GM21576 (cell line): ENCODE results near the gene DOCK3.
"Not testable (repeated sequence)": the region's sequence is repeated elsewhere in the genome, so short reads cannot be mapped to it uniquely, and the experiment has no call there.

Source experiments
- ATAC-seq: cut with Tn5 transposase; IDR thresholded peaks from one replicate; pipeline ENCODE4 v1.9.1; 2021; ENCODE audit warnings: mild to moderate bottlenecking, moderate library complexity; ENCODE audit not compliant: unreplicated experiment

The DOCK3 gene

GRCh38 chr3:51381333-51381705 lies 706.6 kb downstream of the DOCK3 start:
- no peak for ATAC-seq

GRCh38 chr3:51382076-51382745 lies 707.5 kb downstream of the DOCK3 start:
- no peak for ATAC-seq

- no peak for ATAC-seq
Measured at GRCh38 chr3:51382947-51383578, 708.3 kb downstream of the DOCK3 start.

- ATAC-seq, result peak; percentile 11
Measured at GRCh38 chr3:51384055-51384725, 709.5 kb downstream of the DOCK3 start.

GRCh38 chr3:51384726-51385473 lies 710.2 kb downstream of the DOCK3 start, which contains the start of gene MANF:
MANF (plus strand) TSS chr3:51385291; CDS start chr3:51385343, 52 bp downstream.
- peak; percentile 94 for ATAC-seq

GRCh38 chr3:51385621-51386091 lies 710.9 kb downstream of the DOCK3 start:
- ATAC-seq, result no peak

GRCh38 chr3:51386159-51386851 lies 711.6 kb downstream of the DOCK3 start:
- ATAC-seq, result no peak

- ATAC-seq, result no peak
Measured at GRCh38 chr3:51386852-51387229, 712.1 kb downstream of the DOCK3 start.

- ATAC-seq, result not testable (repeated sequence)
Measured at GRCh38 chr3:51387281-51387680, 712.6 kb downstream of the DOCK3 start.

- no peak for ATAC-seq
Measured at GRCh38 chr3:51388286-51389029, 713.7 kb downstream of the DOCK3 start.

GRCh38 chr3:51389423-51390183 lies 714.9 kb downstream of the DOCK3 start:
- ATAC-seq, result no peak

GRCh38 chr3:51390246-51391074 lies 715.7 kb downstream of the DOCK3 start:
- ATAC-seq, result no peak

GRCh38 chr3:51391075-51391565 lies 716.4 kb downstream of the DOCK3 start, which contains the start of gene RBM15B:
RBM15B (plus strand) TSS chr3:51391285; CDS start chr3:51391400, 115 bp downstream.
- ATAC-seq, result peak; percentile 94

- peak; percentile 5 for ATAC-seq
Measured at GRCh38 chr3:51391566-51392354, 717.0 kb downstream of the DOCK3 start.

- no peak for ATAC-seq
Measured at GRCh38 chr3:51392355-51393133, 717.8 kb downstream of the DOCK3 start.

GRCh38 chr3:51393134-51393495 lies 718.4 kb downstream of the DOCK3 start:
- no peak for ATAC-seq

GRCh38 chr3:51393564-51393963 lies 718.8 kb downstream of the DOCK3 start:
- no peak for ATAC-seq
